ENCODE results near the gene AIRE.

- TF ChIP-seq, protein P1, sequence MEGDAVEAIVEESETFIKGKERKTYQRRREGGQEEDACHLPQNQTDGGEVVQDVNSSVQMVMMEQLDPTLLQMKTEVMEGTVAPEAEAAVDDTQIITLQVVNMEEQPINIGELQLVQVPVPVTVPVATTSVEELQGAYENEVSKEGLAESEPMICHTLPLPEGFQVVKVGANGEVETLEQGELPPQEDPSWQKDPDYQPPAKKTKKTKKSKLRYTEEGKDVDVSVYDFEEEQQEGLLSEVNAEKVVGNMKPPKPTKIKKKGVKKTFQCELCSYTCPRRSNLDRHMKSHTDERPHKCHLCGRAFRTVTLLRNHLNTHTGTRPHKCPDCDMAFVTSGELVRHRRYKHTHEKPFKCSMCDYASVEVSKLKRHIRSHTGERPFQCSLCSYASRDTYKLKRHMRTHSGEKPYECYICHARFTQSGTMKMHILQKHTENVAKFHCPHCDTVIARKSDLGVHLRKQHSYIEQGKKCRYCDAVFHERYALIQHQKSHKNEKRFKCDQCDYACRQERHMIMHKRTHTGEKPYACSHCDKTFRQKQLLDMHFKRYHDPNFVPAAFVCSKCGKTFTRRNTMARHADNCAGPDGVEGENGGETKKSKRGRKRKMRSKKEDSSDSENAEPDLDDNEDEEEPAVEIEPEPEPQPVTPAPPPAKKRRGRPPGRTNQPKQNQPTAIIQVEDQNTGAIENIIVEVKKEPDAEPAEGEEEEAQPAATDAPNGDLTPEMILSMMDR (IDR thresholded peaks at IDR 0.05) = no peak
- TF ChIP-seq POLR2A (IDR thresholded peaks at IDR 0.05) = no peak
- no peak for TF ChIP-seq POLR2AphosphoS5 (IDR thresholded peaks at IDR 0.05)
Observed at GRCh38 chr21:44330698-44331097, 45.0 kb downstream of the AIRE start.
